ENCODE data around the gene ROR1. TPM values are rescaled to one million over a fixed set of nuclear protein-coding genes. Genes with fewer than 3 reads are reported as not detected.

The ROR1 gene
- total RNA-seq, 1 donor, result 0.10 TPM

GRCh38 chr1:64163970-64164369 is 390.2 kb downstream of the ROR1 start:
- Histone ChIP-seq H3K9me3 (ENCODE audit: low read depth, low read length) (no peaks in the 10 kb centered on the region), H3K4me1 (ENCODE audit: insufficient read depth, low read length) (no peaks in the 10 kb centered on the region), H3K4me3 (ENCODE audit: low read length) (no peak overlapping the region), H3K27me3 (ENCODE audit: insufficient read depth, low read length) (no peaks in the 10 kb centered on the region)

GRCh38 chr1:64166629-64167028 is 392.8 kb downstream of the ROR1 start:
- peaks cover 7% of the 10 kb centered on the region for H3K4me1 ChIP-seq (ENCODE audit: insufficient read depth, low read length)
- H3K9me3 ChIP-seq (ENCODE audit: low read depth, low read length), result no peaks in the 10 kb centered on the region
- no peaks in the 10 kb centered on the region for H3K27me3 ChIP-seq (ENCODE audit: insufficient read depth, low read length)
- no peak overlapping the region for H3K4me3 ChIP-seq (ENCODE audit: low read length)

DNA sequence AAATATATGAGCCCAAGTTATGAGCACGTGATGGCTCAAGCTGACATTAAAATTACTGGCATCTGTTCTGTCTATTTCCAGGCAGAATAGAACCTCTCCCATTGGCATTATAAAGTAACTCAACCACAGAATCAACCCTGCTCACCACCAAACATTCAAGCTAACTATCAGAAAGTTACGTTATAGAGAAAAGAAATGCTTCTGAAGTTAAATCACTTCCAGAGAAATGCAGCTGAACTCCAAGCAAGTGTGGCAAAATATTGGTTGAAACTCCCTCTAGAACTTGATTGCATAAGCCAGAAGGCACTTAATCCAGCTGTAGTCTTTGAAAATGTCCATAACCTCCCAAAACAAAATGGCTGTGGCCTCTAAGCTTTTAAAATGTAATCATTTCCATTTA is 393.4 kb downstream of the ROR1 start:
- Histone ChIP-seq H3K27me3 (ENCODE audit: insufficient read depth, low read length) (no peaks in the 10 kb centered on the region), H3K9me3 (ENCODE audit: low read depth, low read length) (no peaks in the 10 kb centered on the region), H3K4me1 (ENCODE audit: insufficient read depth, low read length) (peaks cover 11% of the 10 kb centered on the region), H3K4me3 (ENCODE audit: low read length) (no peak overlapping the region)

DNA sequence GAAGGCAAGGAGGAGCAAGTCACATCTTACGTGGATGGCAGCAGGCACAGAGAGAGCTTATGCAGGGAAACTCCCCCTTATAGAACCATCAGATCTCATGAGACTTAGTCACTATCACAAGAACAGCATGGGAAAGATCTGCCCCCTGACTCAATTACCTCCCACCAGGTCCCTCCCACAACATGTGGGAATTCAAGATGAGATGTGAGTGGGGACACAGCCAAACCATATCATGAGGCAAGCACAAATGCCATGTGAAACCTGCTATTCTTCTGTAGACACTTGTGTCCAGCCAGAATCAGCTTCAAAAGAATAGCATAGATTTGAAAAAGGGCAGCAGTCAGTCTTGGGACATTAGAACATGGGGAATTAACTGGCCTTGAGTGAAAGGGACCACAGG is 397.4 kb downstream of the ROR1 start:
- Histone ChIP-seq H3K27me3 (ENCODE audit: insufficient read depth, low read length) (no peaks in the 10 kb centered on the region), H3K4me3 (ENCODE audit: low read length) (no peak overlapping the region), H3K4me1 (ENCODE audit: insufficient read depth, low read length) (peaks cover 11% of the 10 kb centered on the region), H3K9me3 (ENCODE audit: low read depth, low read length) (no peaks in the 10 kb centered on the region)

DNA sequence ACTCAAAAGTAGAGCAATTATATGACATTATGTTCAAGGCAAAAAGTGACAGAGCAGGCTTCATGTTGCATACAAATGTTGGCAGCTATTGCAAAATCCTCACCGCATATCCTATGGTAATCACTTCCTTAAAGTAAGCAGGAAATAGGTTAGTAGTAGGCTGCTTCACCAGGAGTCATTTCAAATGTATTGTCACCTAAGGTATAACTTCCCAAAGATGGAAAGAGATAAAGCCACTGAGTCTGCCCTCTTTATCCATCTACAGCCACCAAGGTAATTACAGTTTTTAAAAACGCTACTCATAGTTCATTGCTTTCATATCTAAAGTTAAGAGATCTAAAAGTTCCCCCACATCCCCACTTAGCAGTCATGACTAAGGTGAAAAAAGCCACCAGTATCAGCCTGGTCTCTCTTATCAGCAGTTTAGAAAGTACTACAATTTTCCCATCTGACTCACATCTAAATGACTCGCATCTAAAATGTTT is 398.0 kb downstream of the ROR1 start:
- no peaks in the 10 kb centered on the region for H3K9me3 ChIP-seq (ENCODE audit: low read depth, low read length)
- no peaks in the 10 kb centered on the region for H3K27me3 ChIP-seq (ENCODE audit: insufficient read depth, low read length)
- no peak overlapping the region for H3K4me3 ChIP-seq (ENCODE audit: low read length)

GRCh38 chr1:64172458-64172983 is 398.7 kb downstream of the ROR1 start:
- Histone ChIP-seq H3K4me1 (ENCODE audit: insufficient read depth, low read length) (peaks cover 11% of the 10 kb centered on the region), H3K27me3 (ENCODE audit: insufficient read depth, low read length) (no peaks in the 10 kb centered on the region), H3K4me3 (ENCODE audit: low read length) (no peak overlapping the region), H3K9me3 (ENCODE audit: low read depth, low read length) (no peaks in the 10 kb centered on the region)

More for the DNA sequence above, 398.0 kb downstream of the ROR1 start:
- H3K4me1 ChIP-seq (ENCODE audit: insufficient read depth, low read length), result peaks cover 11% of the 10 kb centered on the region

GRCh38 chr1:64173336-64173940 is 399.6 kb downstream of the ROR1 start:
- Histone ChIP-seq H3K4me3 (ENCODE audit: low read length) (no peak overlapping the region), H3K9me3 (ENCODE audit: low read depth, low read length) (no peaks in the 10 kb centered on the region), H3K27me3 (ENCODE audit: insufficient read depth, low read length) (no peaks in the 10 kb centered on the region), H3K4me1 (ENCODE audit: insufficient read depth, low read length) (peaks cover 11% of the 10 kb centered on the region)

DNA sequence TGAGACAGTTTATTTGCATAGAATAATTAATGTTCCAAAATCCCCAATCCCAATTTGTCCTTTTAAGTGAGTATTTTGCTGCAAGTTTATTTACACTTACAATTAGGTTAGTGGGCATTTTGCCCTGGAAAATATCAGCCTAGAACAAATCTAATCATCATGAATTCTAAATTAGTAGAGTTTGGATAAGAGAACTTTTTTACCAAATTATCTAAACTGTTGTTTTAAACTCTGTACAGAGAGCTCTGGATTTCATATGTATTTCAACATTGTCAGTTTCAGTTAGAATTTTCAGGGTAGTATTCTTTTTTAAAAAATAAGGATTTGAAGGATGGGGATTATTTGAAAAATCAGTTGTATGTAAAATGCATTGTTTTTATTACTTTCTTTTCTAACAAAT is 401.8 kb downstream of the ROR1 start:
- Histone ChIP-seq H3K27me3 (ENCODE audit: insufficient read depth, low read length) (no peaks in the 10 kb centered on the region), H3K4me1 (ENCODE audit: insufficient read depth, low read length) (peaks cover 11% of the 10 kb centered on the region), H3K9me3 (ENCODE audit: low read depth, low read length) (no peaks in the 10 kb centered on the region), H3K4me3 (ENCODE audit: low read length) (no peak overlapping the region)

DNA sequence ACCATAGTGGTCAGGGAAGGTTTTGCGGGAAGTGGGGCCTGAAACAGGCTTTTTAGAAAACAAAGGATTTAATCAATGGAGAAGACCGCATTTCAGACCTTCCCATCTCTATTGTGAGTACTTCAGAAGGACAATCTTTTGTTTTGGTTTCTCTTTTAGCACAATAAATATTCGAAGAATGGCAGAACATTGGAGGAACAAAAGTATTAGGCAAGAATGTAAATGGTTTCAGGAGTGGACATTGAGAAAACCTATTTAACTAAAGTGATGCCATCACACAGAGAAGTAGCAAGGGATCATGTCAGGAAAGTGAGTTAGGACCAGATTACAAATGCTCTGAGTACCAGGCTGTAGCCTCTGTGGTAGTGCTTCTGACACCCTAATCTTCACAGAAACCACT is 402.8 kb downstream of the ROR1 start:
- Histone ChIP-seq H3K4me1 (ENCODE audit: insufficient read depth, low read length) (peaks cover 4% of the 10 kb centered on the region), H3K9me3 (ENCODE audit: low read depth, low read length) (no peaks in the 10 kb centered on the region), H3K4me3 (ENCODE audit: low read length) (no peak overlapping the region), H3K27me3 (ENCODE audit: insufficient read depth, low read length) (no peaks in the 10 kb centered on the region)

DNA sequence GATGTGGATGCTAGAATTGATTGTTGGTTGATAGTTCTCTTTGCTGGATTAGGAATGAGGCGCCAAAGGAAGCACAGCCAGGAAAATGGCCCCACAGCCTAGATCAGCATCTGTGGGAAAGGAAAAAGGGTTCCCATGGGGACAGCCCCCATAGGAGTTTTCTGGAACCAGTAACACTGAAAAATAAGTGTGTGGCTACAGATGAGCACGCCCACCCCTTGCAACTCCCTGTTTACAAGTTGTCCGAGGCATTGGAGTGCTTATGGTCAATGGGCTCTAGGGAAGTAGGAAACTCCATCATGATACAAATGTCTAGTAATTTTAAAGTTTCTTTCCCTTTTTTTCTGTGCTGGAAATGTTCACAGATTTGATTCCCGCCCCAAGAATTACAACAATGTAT is 405.8 kb downstream of the ROR1 start:
- H3K4me3 ChIP-seq (ENCODE audit: low read length), result no peak overlapping the region
- H3K27me3 ChIP-seq (ENCODE audit: insufficient read depth, low read length), result no peaks in the 10 kb centered on the region
- no peaks in the 10 kb centered on the region for H3K4me1 ChIP-seq (ENCODE audit: insufficient read depth, low read length)
- no peaks in the 10 kb centered on the region for H3K9me3 ChIP-seq (ENCODE audit: low read depth, low read length)

DNA sequence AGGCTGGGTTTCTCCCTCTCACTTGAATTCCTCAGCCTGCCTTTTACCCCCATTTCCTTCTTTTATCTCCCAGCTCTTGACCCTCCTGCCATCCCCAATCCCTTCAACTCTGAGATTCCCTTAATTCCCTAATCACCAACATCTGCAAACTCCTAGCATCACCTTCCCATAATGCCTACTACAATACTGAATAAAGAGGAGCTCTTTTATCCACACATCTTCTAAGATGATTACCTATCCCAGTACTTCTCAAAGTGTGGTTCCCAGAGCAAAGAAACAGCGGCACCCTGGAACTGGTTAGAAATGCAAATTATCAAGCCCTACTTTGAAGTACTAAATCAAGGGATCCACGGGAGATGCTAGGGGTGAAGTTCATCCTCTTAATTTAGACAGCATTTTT is 408.4 kb downstream of the ROR1 start:
- no peaks in the 10 kb centered on the region for H3K9me3 ChIP-seq (ENCODE audit: low read depth, low read length)
- H3K27me3 ChIP-seq (ENCODE audit: insufficient read depth, low read length), result no peaks in the 10 kb centered on the region
- H3K4me3 ChIP-seq (ENCODE audit: low read length), result no peak overlapping the region
- no peaks in the 10 kb centered on the region for H3K4me1 ChIP-seq (ENCODE audit: insufficient read depth, low read length)

- H3K4me1 ChIP-seq (ENCODE audit: insufficient read depth, low read length), result no peaks in the 10 kb centered on the region
- H3K27me3 ChIP-seq (ENCODE audit: insufficient read depth, low read length), result no peaks in the 10 kb centered on the region
- H3K9me3 ChIP-seq (ENCODE audit: low read depth, low read length), result no peaks in the 10 kb centered on the region
- H3K4me3 ChIP-seq (ENCODE audit: low read length), result no peak overlapping the region
Measured at GRCh38 chr1:64183395-64184002, 409.7 kb downstream of the ROR1 start.

DNA sequence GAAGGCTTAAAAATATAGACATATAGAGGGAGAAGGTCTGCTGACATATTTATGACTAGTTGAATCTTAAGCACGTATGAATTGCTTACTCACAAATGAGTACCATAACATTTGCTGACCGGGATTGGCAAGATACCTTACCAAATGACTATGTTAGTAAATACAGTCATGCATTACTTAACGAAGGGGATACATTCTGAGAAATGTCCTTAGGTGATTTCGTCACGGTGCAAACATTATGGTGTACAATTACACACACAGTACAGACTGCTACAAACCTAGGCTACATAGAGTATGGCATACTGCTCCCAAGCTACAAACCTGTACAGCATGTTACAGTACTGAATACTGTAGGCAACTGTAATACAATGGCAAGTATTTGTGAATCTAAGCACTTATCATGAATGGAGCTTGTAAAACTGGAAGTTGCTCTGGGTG is 410.2 kb downstream of the ROR1 start:
- Histone ChIP-seq H3K4me3 (ENCODE audit: low read length) (no peak overlapping the region), H3K4me1 (ENCODE audit: insufficient read depth, low read length) (no peaks in the 10 kb centered on the region), H3K27me3 (ENCODE audit: insufficient read depth, low read length) (no peaks in the 10 kb centered on the region), H3K9me3 (ENCODE audit: low read depth, low read length) (no peaks in the 10 kb centered on the region)

DNA sequence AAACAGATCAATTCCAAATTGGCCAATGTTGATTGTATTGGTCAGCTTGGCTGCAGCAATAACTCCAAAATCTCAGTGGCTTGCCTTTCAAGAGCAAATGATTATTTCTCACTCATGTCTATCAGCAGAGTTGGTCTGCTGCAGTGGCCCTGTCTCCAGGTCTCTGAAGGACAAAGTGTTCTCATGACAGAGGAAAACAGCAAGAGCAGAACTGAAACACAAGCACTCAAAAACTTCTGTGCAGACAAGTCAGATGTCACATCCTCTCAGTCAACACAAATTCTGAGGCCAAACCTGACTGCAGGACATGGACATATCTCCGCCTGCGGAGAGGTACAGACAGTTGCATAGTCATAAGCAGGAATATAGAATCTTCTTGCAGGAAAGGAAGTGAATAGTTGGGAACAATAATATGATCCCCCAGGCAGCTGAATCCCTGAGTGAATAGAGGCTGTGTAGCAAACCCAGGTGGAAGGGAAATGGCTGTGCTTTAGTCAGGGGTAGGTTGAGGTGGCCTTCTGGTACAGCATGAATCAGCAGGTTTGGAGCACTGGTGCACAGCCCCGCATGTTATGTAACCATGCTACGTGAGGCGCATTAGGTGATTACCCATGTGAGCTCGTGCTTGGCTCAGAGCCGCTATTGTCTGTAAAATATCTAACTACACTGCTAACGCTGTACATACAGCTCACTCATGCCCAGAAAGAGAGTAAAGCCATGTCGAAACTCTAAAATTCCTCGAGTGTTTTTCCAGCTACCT is 412.5 kb downstream of the ROR1 start:
- H3K9me3 ChIP-seq (ENCODE audit: low read depth, low read length), result no peaks in the 10 kb centered on the region
- no peaks in the 10 kb centered on the region for H3K4me1 ChIP-seq (ENCODE audit: insufficient read depth, low read length)
- no peaks in the 10 kb centered on the region for H3K27me3 ChIP-seq (ENCODE audit: insufficient read depth, low read length)
- no peak overlapping the region for H3K4me3 ChIP-seq (ENCODE audit: low read length)

GRCh38 chr1:64186898-64187280 is 413.1 kb downstream of the ROR1 start:
- Histone ChIP-seq H3K4me3 (ENCODE audit: low read length) (no peak overlapping the region), H3K27me3 (ENCODE audit: insufficient read depth, low read length) (no peaks in the 10 kb centered on the region), H3K4me1 (ENCODE audit: insufficient read depth, low read length) (no peaks in the 10 kb centered on the region), H3K9me3 (ENCODE audit: low read depth, low read length) (no peaks in the 10 kb centered on the region)

All from mononuclear cell (primary cell).